Nephron (organoid): ENCODE data around the gene MIP.

Experiments used
- H3K27ac Mint-ChIP-seq, 3 experiments: 2 replicates each; pipeline ENCODE4 v1.8.0; 2020; ENCODE audit warnings: mixed read lengths in 3 of 3, mild to moderate bottlenecking in 2 of 3, moderate library complexity in 1 of 3
- H3K27me3 Mint-ChIP-seq: 2 replicates; pipeline ENCODE4 v1.8.0; 2021; ENCODE audit warnings: low read depth, mild to moderate bottlenecking, moderate library complexity, mixed read lengths
- H3K36me3 Mint-ChIP-seq: 2 replicates; pipeline ENCODE4 v1.8.0; 2020; ENCODE audit warnings: low read depth, mixed read lengths
- H3K4me1 Mint-ChIP-seq: 2 replicates; pipeline ENCODE4 v1.8.0; 2020; ENCODE audit warnings: mixed read lengths
- H3K4me3 Mint-ChIP-seq, 3 experiments: 2 replicates each; pipeline ENCODE4 v1.8.0; 2020; ENCODE audit warnings: mild to moderate bottlenecking in 3 of 3, mixed read lengths in 3 of 3, moderate library complexity in 2 of 3
- H3K9me3 Mint-ChIP-seq: 2 replicates; pipeline ENCODE4 v1.8.0; 2020; ENCODE audit warnings: mixed read lengths
- TF ChIP-seq, protein P1 (sequence below), 3 experiments: fragments of 200-600 bp; sonication (generic); IDR thresholded peaks; one replicate each; pipeline ENCODE4 v1.5.0; 2021; ENCODE audit warnings: antibody characterized with exemption in 3 of 3; ENCODE audit not compliant: unreplicated experiment in 3 of 3

The MIP gene

GRCh38 chr12:56468216-56469006 lies 14.0 kb upstream of the MIP start, which contains the start of gene SPRYD4:
Gene SPRYD4 (plus strand): TSS chr12:56468578. CDS start chr12:56468592, 14 bp downstream.
- Mint-ChIP-seq H3K9me3 (no peaks in the 10 kb centered on the region), H3K4me1 (peaks cover 11% of the 10 kb centered on the region), H3K36me3 (no peaks in the 10 kb centered on the region), H3K27ac (peak within 1 kb of the TSS; percentile 96 to 99 (median 98)), H3K4me3 (peak within 1 kb of the TSS; percentile 91 to 98 (median 96)), H3K27me3 (no peaks in the 10 kb centered on the region)
- TF ChIP-seq, protein P1, sequence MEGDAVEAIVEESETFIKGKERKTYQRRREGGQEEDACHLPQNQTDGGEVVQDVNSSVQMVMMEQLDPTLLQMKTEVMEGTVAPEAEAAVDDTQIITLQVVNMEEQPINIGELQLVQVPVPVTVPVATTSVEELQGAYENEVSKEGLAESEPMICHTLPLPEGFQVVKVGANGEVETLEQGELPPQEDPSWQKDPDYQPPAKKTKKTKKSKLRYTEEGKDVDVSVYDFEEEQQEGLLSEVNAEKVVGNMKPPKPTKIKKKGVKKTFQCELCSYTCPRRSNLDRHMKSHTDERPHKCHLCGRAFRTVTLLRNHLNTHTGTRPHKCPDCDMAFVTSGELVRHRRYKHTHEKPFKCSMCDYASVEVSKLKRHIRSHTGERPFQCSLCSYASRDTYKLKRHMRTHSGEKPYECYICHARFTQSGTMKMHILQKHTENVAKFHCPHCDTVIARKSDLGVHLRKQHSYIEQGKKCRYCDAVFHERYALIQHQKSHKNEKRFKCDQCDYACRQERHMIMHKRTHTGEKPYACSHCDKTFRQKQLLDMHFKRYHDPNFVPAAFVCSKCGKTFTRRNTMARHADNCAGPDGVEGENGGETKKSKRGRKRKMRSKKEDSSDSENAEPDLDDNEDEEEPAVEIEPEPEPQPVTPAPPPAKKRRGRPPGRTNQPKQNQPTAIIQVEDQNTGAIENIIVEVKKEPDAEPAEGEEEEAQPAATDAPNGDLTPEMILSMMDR (IDR thresholded peaks at IDR 0.05; ENCODE audit: unreplicated experiment in 3 of 3) = no peak

DNA sequence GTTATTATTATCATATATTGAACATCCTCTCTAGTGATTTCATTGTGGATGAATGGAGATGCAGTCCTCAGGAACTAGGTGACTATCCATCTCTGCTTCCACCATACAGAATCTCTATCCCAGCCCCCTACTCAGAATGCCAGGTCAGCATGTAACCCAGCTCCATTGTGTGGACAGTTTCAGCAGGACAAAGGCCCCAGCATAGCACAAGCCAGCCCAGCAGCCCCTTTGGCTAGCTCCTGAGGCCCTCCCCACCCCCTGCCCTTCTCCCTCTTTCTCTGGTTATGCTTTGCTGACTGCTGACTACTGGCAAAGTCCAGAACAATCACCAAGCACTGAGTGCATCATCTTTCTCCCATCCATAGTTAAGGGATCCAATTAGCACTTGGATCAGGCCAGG lies 8.1 kb upstream of the MIP start:
- Mint-ChIP-seq H3K36me3 (no peaks in the 10 kb centered on the region), H3K27ac (no peak overlapping the region), H3K4me3 (no peak overlapping the region), H3K4me1 (no peaks in the 10 kb centered on the region), H3K9me3 (no peaks in the 10 kb centered on the region), H3K27me3 (no peaks in the 10 kb centered on the region)
- TF ChIP-seq, protein P1 (IDR thresholded peaks at IDR 0.05; ENCODE audit: unreplicated experiment in 3 of 3) = no peak

DNA sequence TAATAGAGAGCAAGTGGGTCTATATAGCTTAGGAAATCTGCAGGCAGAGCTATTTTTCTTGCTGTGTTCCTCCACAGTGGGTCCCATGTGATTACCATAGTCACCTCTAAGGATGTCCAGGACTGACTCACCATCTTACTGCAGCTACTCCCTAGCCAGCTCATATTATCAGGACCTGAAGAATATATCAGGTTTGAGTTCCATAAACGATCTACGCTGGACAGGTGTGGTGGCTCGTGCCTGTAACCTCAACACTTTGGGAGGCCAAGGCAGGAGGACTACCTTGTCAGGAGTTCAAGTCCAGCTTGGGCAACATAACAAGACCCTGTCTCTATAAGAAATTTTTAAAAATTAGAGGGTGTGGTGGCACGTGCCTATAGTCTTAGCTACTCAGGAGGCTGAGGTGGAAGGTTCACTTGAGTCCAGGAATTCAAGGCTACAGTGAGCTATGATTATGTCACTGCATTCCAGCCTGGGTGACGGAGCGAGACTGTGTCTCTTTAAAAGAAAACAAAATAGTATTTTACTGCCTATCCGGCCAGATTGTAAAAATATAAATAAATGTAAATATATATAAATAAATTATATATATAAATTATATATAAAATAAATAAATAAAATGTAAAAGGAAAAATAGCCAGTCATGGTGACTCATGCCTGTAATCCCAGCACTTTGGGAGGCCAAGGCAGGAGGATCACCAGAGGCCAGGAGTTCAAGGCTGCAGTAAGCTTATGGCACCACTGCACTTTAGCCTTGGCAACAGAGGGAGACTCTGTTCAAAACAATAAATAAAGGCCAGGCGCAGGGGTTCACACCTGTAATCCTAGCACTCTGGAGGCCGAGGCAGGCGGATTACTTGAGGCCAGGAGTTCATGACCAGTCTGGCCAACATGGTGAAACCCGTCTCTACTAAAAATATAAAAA lies 7.0 kb upstream of the MIP start:
- H3K36me3 Mint-ChIP-seq = no peaks in the 10 kb centered on the region
- no peaks in the 10 kb centered on the region for H3K4me1 Mint-ChIP-seq
- no peak overlapping the region for H3K27ac Mint-ChIP-seq
- H3K27me3 Mint-ChIP-seq = no peaks in the 10 kb centered on the region
- no peaks in the 10 kb centered on the region for H3K9me3 Mint-ChIP-seq
- TF ChIP-seq, protein P1 (IDR thresholded peaks at IDR 0.05; ENCODE audit: unreplicated experiment in 3 of 3) = no peak
- no peak overlapping the region for H3K4me3 Mint-ChIP-seq

DNA sequence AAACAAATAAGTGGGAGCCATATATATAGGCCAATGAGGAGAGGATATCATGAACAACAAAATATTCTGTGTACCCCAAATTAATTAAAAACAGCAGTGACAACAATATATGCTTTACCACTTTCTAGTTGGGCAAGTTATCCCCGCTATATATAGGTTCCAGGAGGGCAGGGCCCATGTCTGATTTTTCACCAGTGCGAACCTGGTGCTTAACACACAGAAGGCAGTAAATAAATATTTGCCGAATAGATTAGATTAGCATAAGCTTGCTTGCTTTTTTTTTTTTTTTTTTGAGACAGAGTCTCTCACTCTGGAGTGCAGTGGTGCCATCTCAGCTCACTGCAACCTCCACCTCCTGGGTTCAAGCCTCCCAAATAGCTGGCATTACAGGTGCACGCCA lies 3.4 kb upstream of the MIP start:
- H3K27me3 Mint-ChIP-seq = no peaks in the 10 kb centered on the region
- H3K27ac Mint-ChIP-seq = no peak overlapping the region
- H3K36me3 Mint-ChIP-seq = no peaks in the 10 kb centered on the region
- TF ChIP-seq, protein P1 (IDR thresholded peaks at IDR 0.05; ENCODE audit: unreplicated experiment in 3 of 3) = no peak
- H3K9me3 Mint-ChIP-seq = no peaks in the 10 kb centered on the region
- H3K4me3 Mint-ChIP-seq = no peak overlapping the region
- peaks cover 1% of the 10 kb centered on the region for H3K4me1 Mint-ChIP-seq

GRCh38 chr12:56451147-56451546 lies 3.3 kb downstream of the MIP start:
- Mint-ChIP-seq H3K27ac (peak overlapping the region; percentile 61 to 99 (median 88)), H3K4me3 (peak overlapping the region; percentile 58 to 94 (median 92)), H3K9me3 (peaks cover 2% of the 10 kb centered on the region), H3K27me3 (no peaks in the 10 kb centered on the region), H3K36me3 (peaks cover 9% of the 10 kb centered on the region), H3K4me1 (peaks cover 39% of the 10 kb centered on the region)
- TF ChIP-seq, protein P1 (IDR thresholded peaks at IDR 0.05; ENCODE audit: unreplicated experiment in 3 of 3) = no peak
